IMR-90 (cell line): ENCODE measurements around the gene EHF. TPM values are rescaled to one million over a fixed set of nuclear protein-coding genes. Genes with fewer than 3 reads are reported as not detected.

Source experiments
- ATAC-seq: fragments of 200-7000 bp; cut with Tn5 transposase; 2 replicates; pipeline ENCODE4 v1.9.1; 2020; ENCODE audit warnings: low read depth, mild to moderate bottlenecking, moderate library complexity
- BruUV-seq: library from RNA; stranded (reverse); fragments of 400-500 nt; replicated peaks from 2 replicates; lab custom pipeline; 2021; lab: Mats Ljungman, UMichigan
- CTCF ChIA-PET: fragments of 300-600 bp; formaldehyde crosslinking; extraction: SDS; loops from one replicate; lab custom pipeline; 2021; ENCODE audit warnings: antibody characterized with exemption; lab: Yijun Ruan, JAX
- POLR2A ChIA-PET: fragments of 300-600 bp; sonication (Branson Sonifier 250); formaldehyde crosslinking; loops from one replicate; lab custom pipeline; 2022; ENCODE audit warnings: antibody characterized with exemption; ENCODE audit not compliant: unreplicated experiment; lab: Charles Lee
- DNase-seq: peaks from one replicate; pipeline ENCODE4 v3.0.0; 2013
- H2AFZ ChIP-seq: replicated peaks from 2 replicates; pipeline ENCODE3; 2013; ENCODE audit warnings: low read length, mild to moderate bottlenecking; ENCODE audit not compliant: poor library complexity
- H2AK5ac ChIP-seq: 2 replicates; pipeline ENCODE4 v1.6.1; 2013; ENCODE audit warnings: low read depth, low read length, inconsistent platforms
- H2AK9ac ChIP-seq: replicated peaks from 2 replicates; pipeline ENCODE3; 2013; ENCODE audit warnings: mild to moderate bottlenecking, low read depth, low read length, moderate library complexity; ENCODE audit not compliant: poor library complexity
- H2BK120ac ChIP-seq: 2 replicates; pipeline ENCODE4 v1.6.1; 2013; ENCODE audit warnings: low read depth, low read length, inconsistent platforms
- H2BK15ac ChIP-seq: 3 replicates; pipeline ENCODE4 v1.6.1; 2013; ENCODE audit warnings: low read depth, low read length, inconsistent platforms
- H2BK20ac ChIP-seq: 2 replicates; pipeline ENCODE4 v1.6.1; 2013; ENCODE audit warnings: low read depth, mild to moderate bottlenecking, inconsistent platforms, low read length, moderate library complexity
- H2BK5ac ChIP-seq: 2 replicates; pipeline ENCODE4 v1.6.1; 2013; ENCODE audit warnings: mild to moderate bottlenecking, low read depth, low read length, inconsistent platforms; ENCODE audit not compliant: poor library complexity, severe bottlenecking
- H3K14ac ChIP-seq: replicated peaks from 2 replicates; pipeline ENCODE4 v1.6.1; 2013; ENCODE audit warnings: low read depth, low read length, inconsistent platforms
- H3K18ac ChIP-seq: 2 replicates; pipeline ENCODE4 v1.6.1; 2013; ENCODE audit warnings: low read depth, low read length, control low read depth
- H3K23ac ChIP-seq: 2 replicates; pipeline ENCODE4 v1.6.1; 2013; ENCODE audit warnings: low read depth, low read length, inconsistent platforms
- H3K27ac ChIP-seq: 2 replicates; pipeline ENCODE4 v1.5.1; 2013; ENCODE audit warnings: mild to moderate bottlenecking, control low read depth, low read length; ENCODE audit not compliant: insufficient read depth
- H3K27me3 ChIP-seq: 2 replicates; pipeline ENCODE4 v1.6.1; 2013; ENCODE audit warnings: low read length; ENCODE audit not compliant: control insufficient read depth, insufficient read depth
- H3K36me3 ChIP-seq: 2 replicates; pipeline ENCODE4 v1.6.1; 2013; ENCODE audit warnings: low read length, mixed read lengths; ENCODE audit not compliant: control insufficient read depth, insufficient read depth
- H3K4ac ChIP-seq: 2 replicates; pipeline ENCODE4 v1.6.1; 2013; ENCODE audit warnings: low read depth, low read length, inconsistent platforms
- H3K4me1 ChIP-seq: 2 replicates; pipeline ENCODE4 v1.6.1; 2013; ENCODE audit warnings: low read length, mixed read lengths; ENCODE audit not compliant: control insufficient read depth, insufficient read depth
- H3K4me2 ChIP-seq: 2 replicates; pipeline ENCODE4 v1.6.1; 2013; ENCODE audit warnings: low read depth, mild to moderate bottlenecking, control low read depth, low read length, moderate library complexity
- H3K4me3 ChIP-seq: 2 replicates; pipeline ENCODE4 v1.5.1; 2013; ENCODE audit warnings: low read depth, mild to moderate bottlenecking, control low read depth, low read length, moderate library complexity; ENCODE audit not compliant: insufficient read depth
- H3K56ac ChIP-seq: 2 replicates; pipeline ENCODE4 v1.6.1; 2013; ENCODE audit warnings: low read length, inconsistent platforms; ENCODE audit not compliant: insufficient read depth; ENCODE audit errors: extremely low read depth
- H3K79me1 ChIP-seq, 2 experiments: 2 replicates each; pipeline ENCODE4 v1.6.1; 2013; ENCODE audit warnings: low read length in 2 of 2, inconsistent platforms in 1 of 2, low read depth in 1 of 2
- H3K9ac ChIP-seq: 2 replicates; pipeline ENCODE4 v1.6.1; 2013; ENCODE audit warnings: low read depth, low read length, control low read depth
- H3K9me1 ChIP-seq: 2 replicates; pipeline ENCODE4 v1.6.1; 2013; ENCODE audit warnings: low read length, inconsistent platforms; ENCODE audit not compliant: insufficient read depth
- H3K9me3 ChIP-seq: 2 replicates; pipeline ENCODE4 v1.6.1; 2013; ENCODE audit warnings: low read length; ENCODE audit not compliant: control insufficient read depth, insufficient read depth
- H4K20me1 ChIP-seq: 2 replicates; pipeline ENCODE4 v1.6.1; 2013; ENCODE audit warnings: low read length, inconsistent platforms; ENCODE audit not compliant: insufficient read depth
- H4K5ac ChIP-seq: 2 replicates; pipeline ENCODE4 v1.6.1; 2013; ENCODE audit warnings: mild to moderate bottlenecking, low read depth, low read length, control low read depth
- H4K8ac ChIP-seq, 2 experiments: 2 replicates each; pipeline ENCODE4 v1.6.1; 2013; ENCODE audit warnings: low read depth in 2 of 2, low read length in 2 of 2, control low read depth in 1 of 2, inconsistent platforms in 1 of 2
- H4K91ac ChIP-seq: 2 replicates; pipeline ENCODE4 v1.6.1; 2013; ENCODE audit warnings: low read depth, low read length, inconsistent platforms; ENCODE audit not compliant: insufficient read depth
- BHLHE40 ChIP-seq: fragments of 150-350 bp; IDR thresholded peaks from 2 replicates; pipeline ENCODE4 v1.6.1; 2016; ENCODE audit warnings: mild to moderate bottlenecking, low read depth, low read length
- CEBPB ChIP-seq: IDR thresholded peaks from 2 replicates; pipeline ENCODE4 v1.6.1; 2012; ENCODE audit warnings: low read depth, low read length, improper control_type of control experiment
- FOS ChIP-seq: fragments of 150-350 bp; IDR thresholded peaks from 2 replicates; pipeline ENCODE4 v1.6.1; 2016; ENCODE audit warnings: low read depth, low read length
- MAFK ChIP-seq: IDR thresholded peaks from 2 replicates; pipeline ENCODE4 v1.6.1; 2012; ENCODE audit warnings: low read depth, low read length, improper control_type of control experiment
- MAZ ChIP-seq: IDR thresholded peaks from 2 replicates; pipeline ENCODE4 v1.6.1; 2012; ENCODE audit warnings: low read depth, mild to moderate bottlenecking, low read length, improper control_type of control experiment, moderate library complexity, borderline replicate concordance
- MXI1 ChIP-seq: IDR thresholded peaks from 2 replicates; pipeline ENCODE4 v1.6.1; 2012; ENCODE audit warnings: low read depth, mild to moderate bottlenecking, low read length, moderate library complexity, borderline replicate concordance
- POLR2A ChIP-seq: IDR thresholded peaks from 2 replicates; pipeline ENCODE4 v1.6.1; 2012; ENCODE audit warnings: mild to moderate bottlenecking, low read depth, low read length
- RAD21 ChIP-seq: IDR thresholded peaks from 2 replicates; pipeline ENCODE4 v1.6.1; 2012; ENCODE audit warnings: low read length, improper control_type of control experiment
- SMC3 ChIP-seq: fragments of 150-350 bp; IDR thresholded peaks from 2 replicates; pipeline ENCODE4 v1.6.1; 2016; ENCODE audit warnings: low read depth, mild to moderate bottlenecking, antibody characterized with exemption, low read length, moderate library complexity
- WGBS, 2 experiments: methylation state at CpG; one replicate each; pipeline versions ENCODE4 v1.1.5 to v1.1.7; 2013; ENCODE audit warnings: missing lambda C conversion rate in 2 of 2; ENCODE audit not compliant: insufficient read length in 1 of 2; ENCODE audit errors: extremely low coverage in 2 of 2; 5-methylcytosine and 5-hydroxymethylcytosine counted together
- dilution Hi-C: fragments of 300-500 bp; cut with HindIII; formaldehyde crosslinking; loops from one replicate; pipeline ENCODE4 v1.14.3; 2018; ENCODE audit warnings: low sequenced_read_pairs; ENCODE audit not compliant: unreplicated experiment
- in situ Hi-C: fragments of 300-500 bp; cut with MboI; formaldehyde crosslinking; loops from 3 replicates; pipeline ENCODE4 v1.14.3; 2019; ENCODE audit warnings: low sequenced_read_pairs, inconsistent platforms, mixed read lengths
- intact Hi-C: fragments of 100-400 bp; cut with micrococcal nuclease; formaldehyde crosslinking; loops from 2 replicates; pipeline ENCODE4 v1.10.0; 2022
- polyA plus RNA-seq, 3 experiments: library from polyadenylated mRNA; depleted of rRNA; stranded (reverse); fragments of >200 nt; gene quantifications; 2 replicates each; pipeline ENCODE4 v1.2.3, GENCODE V29; 2012; ENCODE audit warnings: low replicate concordance in 1 of 3
- total RNA-seq: library from RNA; depleted of rRNA; stranded (reverse); fragments of >200 nt; gene quantifications from 2 replicates; pipeline ENCODE4 v1.2.3, GENCODE V29; 2012
- TF ChIP-seq, protein P1 (sequence below): fragments of 150-350 bp; IDR thresholded peaks from 2 replicates; pipeline ENCODE4 v1.6.1; 2016; ENCODE audit warnings: low read depth, mild to moderate bottlenecking, low read length, moderate library complexity, borderline replicate concordance
- TF ChIP-seq, protein P2 (sequence below): conservative IDR thresholded peaks from 2 replicates; pipeline ENCODE4 v1.5.1; 2012; ENCODE audit warnings: mild to moderate bottlenecking, low read depth, low read length, improper control_type of control experiment

EHF gene
- total and polyA plus RNA-seq, 2 of the 4 experiments (the other 2 are of a cell fraction): under 0.01 TPM; not detected in 1

DNA sequence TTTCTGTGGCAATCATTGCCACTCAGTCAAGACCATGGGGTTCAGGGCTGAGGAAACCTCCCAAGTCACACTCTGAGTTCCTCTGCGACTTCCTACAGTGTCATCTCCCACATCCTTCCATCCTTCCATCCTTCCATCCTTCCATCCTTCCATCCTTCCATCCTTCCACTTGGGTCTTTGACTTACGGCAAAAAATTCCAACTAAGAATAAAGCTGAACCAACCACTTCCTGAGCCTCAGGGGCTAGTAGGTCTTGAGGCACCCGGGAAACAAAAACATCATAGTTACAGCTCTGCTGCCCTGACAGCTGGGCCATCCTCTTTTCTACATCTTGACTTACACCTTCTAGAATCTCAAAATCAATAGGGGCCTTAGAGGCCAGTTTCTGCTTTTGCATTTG is 32.1 kb downstream of the EHF start:
- peak overlapping the region; percentile 93 for H3K4ac ChIP-seq
- H3K4me2 ChIP-seq: no peak overlapping the region
- intact Hi-C loops (no loop called here), in situ Hi-C loops (no loop called here), dilution Hi-C loops (no loop called here)
- H2BK20ac ChIP-seq: peak overlapping the region; percentile 96
- H3K56ac ChIP-seq: peak overlapping the region; percentile 48; the same call in 1 of the 2 replicates
- peak overlapping the region; percentile 58; the same call in 1 of the 2 replicates for H3K18ac ChIP-seq
- H3K27me3 ChIP-seq: no peaks in the 10 kb centered on the region
- H2BK120ac ChIP-seq: peak overlapping the region; percentile 96
- H3K9ac ChIP-seq: no peak overlapping the region
- H3K4me3 ChIP-seq: no peak overlapping the region
- H4K20me1 ChIP-seq: no peaks in the 10 kb centered on the region
- H4K8ac ChIP-seq: peak overlapping the region; percentile 14 to 74; a peak in 3 of 4 replicates
- H3K9me3 ChIP-seq: no peaks in the 10 kb centered on the region
- DNase-seq: no peak
- ChIA-PET POLR2A (no interaction called here), CTCF (no interaction called here)
- H4K5ac ChIP-seq: peak overlapping the region; percentile 27; the same call in 1 of the 2 replicates
- H3K79me1 ChIP-seq: no peaks in the 10 kb centered on the region
- peak overlapping the region; percentile 71 for H3K14ac ChIP-seq
- TF ChIP-seq MAFK (no peak), RAD21 (no peak), CEBPB (no peak), POLR2A (no peak), SMC3 (no peak), MAZ (no peak), FOS (no peak), MXI1 (no peak), BHLHE40 (no peak)
- TF ChIP-seq, protein P1, sequence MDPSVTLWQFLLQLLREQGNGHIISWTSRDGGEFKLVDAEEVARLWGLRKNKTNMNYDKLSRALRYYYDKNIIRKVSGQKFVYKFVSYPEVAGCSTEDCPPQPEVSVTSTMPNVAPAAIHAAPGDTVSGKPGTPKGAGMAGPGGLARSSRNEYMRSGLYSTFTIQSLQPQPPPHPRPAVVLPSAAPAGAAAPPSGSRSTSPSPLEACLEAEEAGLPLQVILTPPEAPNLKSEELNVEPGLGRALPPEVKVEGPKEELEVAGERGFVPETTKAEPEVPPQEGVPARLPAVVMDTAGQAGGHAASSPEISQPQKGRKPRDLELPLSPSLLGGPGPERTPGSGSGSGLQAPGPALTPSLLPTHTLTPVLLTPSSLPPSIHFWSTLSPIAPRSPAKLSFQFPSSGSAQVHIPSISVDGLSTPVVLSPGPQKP: no peak
- TF ChIP-seq, protein P2, sequence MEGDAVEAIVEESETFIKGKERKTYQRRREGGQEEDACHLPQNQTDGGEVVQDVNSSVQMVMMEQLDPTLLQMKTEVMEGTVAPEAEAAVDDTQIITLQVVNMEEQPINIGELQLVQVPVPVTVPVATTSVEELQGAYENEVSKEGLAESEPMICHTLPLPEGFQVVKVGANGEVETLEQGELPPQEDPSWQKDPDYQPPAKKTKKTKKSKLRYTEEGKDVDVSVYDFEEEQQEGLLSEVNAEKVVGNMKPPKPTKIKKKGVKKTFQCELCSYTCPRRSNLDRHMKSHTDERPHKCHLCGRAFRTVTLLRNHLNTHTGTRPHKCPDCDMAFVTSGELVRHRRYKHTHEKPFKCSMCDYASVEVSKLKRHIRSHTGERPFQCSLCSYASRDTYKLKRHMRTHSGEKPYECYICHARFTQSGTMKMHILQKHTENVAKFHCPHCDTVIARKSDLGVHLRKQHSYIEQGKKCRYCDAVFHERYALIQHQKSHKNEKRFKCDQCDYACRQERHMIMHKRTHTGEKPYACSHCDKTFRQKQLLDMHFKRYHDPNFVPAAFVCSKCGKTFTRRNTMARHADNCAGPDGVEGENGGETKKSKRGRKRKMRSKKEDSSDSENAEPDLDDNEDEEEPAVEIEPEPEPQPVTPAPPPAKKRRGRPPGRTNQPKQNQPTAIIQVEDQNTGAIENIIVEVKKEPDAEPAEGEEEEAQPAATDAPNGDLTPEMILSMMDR: no peak
- 100% methylated on average over 2 of the region's 3 CpGs; no CpG with 5 or more reads in 1 of the 2 experiments for WGBS, 2 experiments
- H3K4me1 ChIP-seq: peaks cover 11% of the 10 kb centered on the region
- peak overlapping the region; percentile 4 for H2AK9ac ChIP-seq
- H3K23ac ChIP-seq: peak overlapping the region; percentile 46; the same call in 1 of the 2 replicates
- BruUV-seq: no TSS peak
- H3K36me3 ChIP-seq: no peaks in the 10 kb centered on the region
- peak overlapping the region; percentile 15 for H2AFZ ChIP-seq
- peak overlapping the region; percentile 95 for H2BK15ac ChIP-seq
- H3K9me1 ChIP-seq: peaks cover 17% of the 10 kb centered on the region
- peak overlapping the region; percentile 82 for H2BK5ac ChIP-seq
- H2AK5ac ChIP-seq: peak overlapping the region; percentile 87
- peak overlapping the region; percentile 77 for H3K27ac ChIP-seq
- no peak for ATAC-seq
- peak overlapping the region; percentile 58 for H4K91ac ChIP-seq
